T-cell (primary cell): ENCODE measurements around the gene RPS6KA2. TPM values are rescaled to one million over a fixed set of nuclear protein-coding genes. Genes with fewer than 3 reads are reported as not detected.

Experiments used
- ATAC-seq, 4 experiments: fragments of 200-7000 bp in 3 of 4; fragments of 150-1000 bp in 1 of 4; cut with Tn5 transposase; replicated peaks in 1 of 4; 1 replicate in 3 of 4; 2 replicates in 1 of 4; pipeline ENCODE4 v1.10.0; 2021; ENCODE audit warnings: moderate library complexity in 3 of 4, mild to moderate bottlenecking in 2 of 4, moderate number of reproducible peaks in 1 of 4
- CTCF ChIA-PET, 2 donors: fragments of 300-600 bp; sonication (Branson Sonifier 250); formaldehyde crosslinking; loops; one replicate each; lab custom pipeline; 2022; ENCODE audit warnings: antibody characterized with exemption in 2 of 2; lab: Charles Lee
- POLR2A ChIA-PET, 2 donors: fragments of 300-600 bp; sonication (Branson Sonifier 250); formaldehyde crosslinking; loops; one replicate each; lab custom pipeline; 2022; ENCODE audit warnings: antibody characterized with exemption in 2 of 2; lab: Charles Lee
- DNase-seq, 35 experiments: peaks; one replicate each; pipeline versions ENCODE4 v3.0.0 to v3.0.0-alpha.2; 2013 to 2023
- H3K27ac ChIP-seq: one replicate; pipeline ENCODE4 v1.5.1; 2013; ENCODE audit warnings: low read length
- H3K27me3 ChIP-seq, 2 experiments: replicated peaks in 1 of 2; 1 replicate in 1 of 2; 2 replicates in 1 of 2; pipeline versions ENCODE4 v1.6.1 to v1.7.0; 2013; ENCODE audit warnings: low read length in 1 of 2, mixed read lengths in 1 of 2; ENCODE audit not compliant: control insufficient read depth in 2 of 2, insufficient read depth in 2 of 2; ENCODE audit errors: extremely low read depth in 1 of 2
- H3K36me3 ChIP-seq, 2 donors: 1 replicate in 1 of 2; 2 replicates in 1 of 2; pipeline versions ENCODE4 v1.6.1 to v1.7.0; 2013; ENCODE audit warnings: low read length in 1 of 2; ENCODE audit not compliant: control insufficient read depth in 2 of 2, insufficient read depth in 1 of 2; ENCODE audit errors: extremely low read depth in 1 of 2
- H3K4me1 ChIP-seq, 2 experiments: 1 replicate in 1 of 2; 2 replicates in 1 of 2; pipeline versions ENCODE4 v1.6.1 to v1.7.0; 2013; ENCODE audit warnings: low read length in 2 of 2, mixed read lengths in 1 of 2; ENCODE audit not compliant: insufficient read depth in 2 of 2, control insufficient read depth in 1 of 2; ENCODE audit errors: extremely low read depth in 1 of 2
- H3K4me3 ChIP-seq, 2 donors: 1 replicate in 1 of 2; 2 replicates in 1 of 2; pipeline versions ENCODE4 v1.5.1 to v1.7.0; 2013; ENCODE audit warnings: mild to moderate bottlenecking in 2 of 2, low read length in 1 of 2, moderate library complexity in 1 of 2; ENCODE audit not compliant: control insufficient read depth in 1 of 2; ENCODE audit errors: extremely low read depth in 1 of 2
- H3K9me3 ChIP-seq: 2 replicates; pipeline ENCODE4 v1.7.0; 2013
- H3K27ac Mint-ChIP-seq, 2 donors: one replicate each; pipeline ENCODE4 v1.8.0; 2020 to 2021; ENCODE audit warnings: mild to moderate bottlenecking in 2 of 2, mixed read lengths in 2 of 2
- H3K27me3 Mint-ChIP-seq, 2 donors: one replicate each; pipeline ENCODE4 v1.8.0; 2021 to 2022; ENCODE audit warnings: mixed read lengths in 2 of 2
- H3K36me3 Mint-ChIP-seq: one replicate; pipeline ENCODE4 v1.8.0; 2021; ENCODE audit warnings: mixed read lengths
- H3K4me1 Mint-ChIP-seq, 3 donors: one replicate each; pipeline ENCODE4 v1.8.0; 2020 to 2022; ENCODE audit warnings: mixed read lengths in 3 of 3, mild to moderate bottlenecking in 1 of 3
- H3K4me3 Mint-ChIP-seq, 3 donors: one replicate each; pipeline ENCODE4 v1.8.0; 2020 to 2022; ENCODE audit warnings: mild to moderate bottlenecking in 3 of 3, mixed read lengths in 3 of 3, moderate library complexity in 3 of 3
- H3K9me3 Mint-ChIP-seq, 3 donors: one replicate each; pipeline ENCODE4 v1.8.0; 2020 to 2022; ENCODE audit warnings: mixed read lengths in 3 of 3
- WGBS: methylation state at CpG from one replicate; pipeline ENCODE4 v1.1.5; 2013; ENCODE audit warnings: missing lambda C conversion rate; ENCODE audit not compliant: insufficient coverage; 5-methylcytosine and 5-hydroxymethylcytosine counted together
- total RNA-seq, 35 experiments: library from RNA in 6 of 35; stranded (reverse) in 6 of 35; fragments of 120-200 nt in 1 of 35; gene quantifications; one replicate each; pipeline versions ENCODE4 v1.2.1 to v1.2.4 and lab custom pipeline; 2013 to 2026

The RPS6KA2 gene
- total RNA-seq, 5 donors from 2014 or later (not counting 1 experiment from before 2014, with no cell fraction given): 4.1 to 21.5 (median 12.4) TPM

DNA sequence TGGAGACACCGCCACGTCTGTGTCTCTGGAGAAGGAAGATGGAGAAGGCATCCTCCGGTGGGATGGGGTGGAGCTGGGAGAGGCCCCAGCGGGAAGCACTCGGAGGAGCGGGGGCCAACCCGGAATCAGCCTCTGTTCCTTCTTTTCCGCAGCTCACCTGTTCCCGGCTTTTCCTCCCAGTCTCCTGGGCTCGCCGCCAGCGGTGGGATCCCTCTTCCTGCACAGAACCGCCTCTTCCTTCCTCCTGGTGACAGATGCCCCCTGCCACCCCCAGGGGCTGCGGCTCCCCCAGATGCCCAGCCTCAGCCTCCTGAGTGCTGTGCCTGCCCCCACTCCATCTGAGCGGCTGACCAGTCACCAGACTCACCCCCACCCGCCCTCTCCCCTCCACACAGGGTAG is 63.9 kb downstream of the RPS6KA2 start:
- DNase-seq (no peak), ATAC-seq (no peak)
- Mint-ChIP-seq H3K9me3 (peaks cover 6 to 19% (median 10%) of the 10 kb centered on the region in 3 donors), H3K36me3 (peaks cover 20% of the 10 kb centered on the region), H3K4me3 (no peak overlapping the region), H3K27me3 (no peaks in the 10 kb centered on the region), H3K27ac (no peak overlapping the region), H3K4me1 (no peaks in the 10 kb centered on the region)
- Histone ChIP-seq H3K27ac (no peak overlapping the region), H3K4me3 (no peak overlapping the region), H3K4me1 (no peaks in the 10 kb centered on the region), H3K36me3 (no peaks in the 10 kb centered on the region), H3K27me3 (no peaks in the 10 kb centered on the region), H3K9me3 (no peaks in the 10 kb centered on the region)
- CTCF ChIA-PET: no interaction called here
- POLR2A ChIA-PET: no interaction called here
- WGBS: 70% methylated on average over 12 of the region's 16 CpGs

DNA sequence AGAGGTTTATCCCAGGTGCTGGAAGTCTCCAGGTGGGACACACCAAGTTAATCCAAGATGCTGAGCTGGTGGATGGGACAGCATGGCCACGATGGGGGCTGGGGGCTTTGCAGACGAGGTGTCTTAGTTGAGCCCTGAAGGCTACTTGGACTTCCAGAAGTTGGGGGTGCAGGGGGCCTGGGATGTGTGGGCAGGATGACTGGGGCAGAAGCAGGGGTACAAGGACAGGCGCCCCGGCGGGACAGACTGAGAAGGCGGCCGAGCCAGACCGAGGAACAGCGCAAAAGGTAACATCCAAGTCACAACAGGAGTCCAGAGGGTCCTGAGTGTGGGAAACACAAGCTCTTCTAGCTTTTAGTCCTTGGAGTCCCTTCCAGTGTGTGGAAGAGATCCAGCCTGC is 64.3 kb downstream of the RPS6KA2 start:
- Histone ChIP-seq H3K4me3 (no peak overlapping the region), H3K27me3 (no peaks in the 10 kb centered on the region), H3K27ac (no peak overlapping the region), H3K9me3 (no peaks in the 10 kb centered on the region), H3K36me3 (no peaks in the 10 kb centered on the region), H3K4me1 (no peaks in the 10 kb centered on the region)
- Mint-ChIP-seq H3K27me3 (no peaks in the 10 kb centered on the region), H3K27ac (no peak overlapping the region), H3K36me3 (peaks cover 20% of the 10 kb centered on the region), H3K4me3 (no peak overlapping the region), H3K4me1 (no peaks in the 10 kb centered on the region), H3K9me3 (peaks cover 6 to 19% (median 10%) of the 10 kb centered on the region in 3 donors)
- CTCF ChIA-PET: no interaction called here
- POLR2A ChIA-PET: no interaction called here
- 96% methylated on average over 9 of the region's 9 CpGs for WGBS
- ATAC-seq (no peak), DNase-seq (no peak)

DNA sequence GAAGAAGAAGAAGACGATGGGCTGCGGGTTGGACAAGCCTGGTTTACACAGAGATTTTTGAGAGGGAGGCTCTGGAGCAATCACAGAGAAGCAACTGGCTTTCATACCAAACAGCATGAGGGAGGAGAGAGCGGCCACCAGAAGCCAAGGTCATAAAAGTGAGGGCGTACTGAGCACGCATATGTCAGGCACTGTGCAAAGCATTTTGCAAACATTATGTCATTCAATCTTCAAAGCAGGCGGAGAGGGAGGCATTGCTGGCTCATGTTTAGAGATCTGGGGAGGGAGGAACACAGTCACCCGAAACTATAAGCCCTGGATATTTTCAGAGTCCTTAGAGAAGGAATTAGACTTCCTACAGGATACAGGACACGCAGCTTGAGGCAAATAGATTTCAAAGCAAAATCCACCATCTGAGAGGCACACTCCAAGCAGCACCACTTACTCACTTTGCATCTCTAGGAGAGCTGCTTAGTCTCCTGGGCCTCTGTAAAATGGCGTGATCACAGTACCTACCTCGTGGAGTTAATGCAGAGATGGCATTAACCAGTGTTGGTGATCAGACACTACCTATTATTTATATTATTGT is 65.2 kb downstream of the RPS6KA2 start:
- Histone ChIP-seq H3K4me3 (no peak overlapping the region), H3K9me3 (no peaks in the 10 kb centered on the region), H3K27me3 (peaks cover 0 to 4% of the 10 kb centered on the region in 2 experiments), H3K36me3 (no peaks in the 10 kb centered on the region), H3K4me1 (peaks cover 0 to 2% of the 10 kb centered on the region in 2 experiments), H3K27ac (no peak overlapping the region)
- Mint-ChIP-seq H3K4me3 (no peak overlapping the region), H3K4me1 (peaks cover 5% of the 10 kb centered on the region in 3 donors), H3K9me3 (peaks cover 6 to 19% (median 10%) of the 10 kb centered on the region in 3 donors), H3K27me3 (peaks cover 4% of the 10 kb centered on the region in 2 donors), H3K27ac (peak overlapping the region in 1 of 2 donors; percentile 1), H3K36me3 (peaks cover 20% of the 10 kb centered on the region)
- ChIA-PET CTCF (no interaction called here), POLR2A (no interaction called here)
- ATAC-seq (no peak), DNase-seq (no peak)
- 100% methylated on average over 2 of the region's 10 CpGs for WGBS

DNA sequence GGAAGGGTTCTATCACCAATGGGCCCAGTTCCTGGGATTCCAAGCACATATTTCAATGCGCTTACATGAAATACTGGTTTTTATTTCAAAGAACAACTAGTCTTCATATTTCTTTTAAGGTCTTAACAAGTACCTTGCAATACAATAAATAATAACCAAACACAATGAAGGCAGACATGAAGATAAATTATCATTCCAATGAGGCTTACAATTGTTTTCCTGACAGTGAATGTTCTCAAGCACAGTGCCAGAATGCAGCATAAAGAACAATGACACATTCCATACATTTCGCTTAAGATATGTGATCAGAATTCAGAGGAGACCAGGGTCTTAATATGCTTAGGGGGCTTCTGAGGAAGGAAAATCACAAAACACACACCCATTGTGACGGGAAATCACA is 66.8 kb downstream of the RPS6KA2 start:
- Histone ChIP-seq H3K27me3 (peaks cover 0 to 8% of the 10 kb centered on the region in 2 experiments), H3K27ac (no peak overlapping the region), H3K9me3 (no peaks in the 10 kb centered on the region), H3K36me3 (no peaks in the 10 kb centered on the region), H3K4me3 (no peak overlapping the region), H3K4me1 (peaks cover 0 to 4% of the 10 kb centered on the region in 2 experiments)
- H3K4me3 Mint-ChIP-seq: no peak overlapping the region
- no CpG with 5 or more reads among the region's 3 CpGs for WGBS
- H3K27me3 Mint-ChIP-seq: peaks cover 4 to 8% of the 10 kb centered on the region in 2 donors
- ChIA-PET POLR2A (no interaction called here), CTCF (no interaction called here)
- ATAC-seq (no peak), DNase-seq (no peak)
- H3K9me3 Mint-ChIP-seq: peaks cover 6 to 19% (median 10%) of the 10 kb centered on the region in 3 donors
- H3K4me1 Mint-ChIP-seq: peaks cover 6 to 11% (median 9%) of the 10 kb centered on the region in 3 donors
- peaks cover 20% of the 10 kb centered on the region for H3K36me3 Mint-ChIP-seq
- H3K27ac Mint-ChIP-seq: no peak overlapping the region

- H3K36me3 ChIP-seq: no peaks in the 10 kb centered on the region
- ChIA-PET CTCF (no interaction called here), POLR2A (no interaction called here)
- H3K27me3 Mint-ChIP-seq: peaks cover 4 to 8% of the 10 kb centered on the region in 2 donors
- H3K4me3 ChIP-seq: no peak overlapping the region
- H3K27ac Mint-ChIP-seq: no peak overlapping the region
- peaks cover 0 to 4% of the 10 kb centered on the region in 2 experiments for H3K4me1 ChIP-seq
- no CpG with 5 or more reads among the region's 1 CpG for WGBS
- H3K9me3 Mint-ChIP-seq: peaks cover 6 to 19% (median 10%) of the 10 kb centered on the region in 3 donors
- peaks cover 20% of the 10 kb centered on the region for H3K36me3 Mint-ChIP-seq
- peaks cover 6 to 11% (median 9%) of the 10 kb centered on the region in 3 donors for H3K4me1 Mint-ChIP-seq
- DNase-seq: no peak
- H3K4me3 Mint-ChIP-seq: no peak overlapping the region
- no peak for ATAC-seq
- H3K27me3 ChIP-seq: peaks cover 0 to 8% of the 10 kb centered on the region in 2 experiments
- no peaks in the 10 kb centered on the region for H3K9me3 ChIP-seq
- H3K27ac ChIP-seq: no peak overlapping the region
Observed at GRCh38 chr6:166559662-166560061, 67.4 kb downstream of the RPS6KA2 start.

- Mint-ChIP-seq H3K27me3 (peaks cover 4 to 8% of the 10 kb centered on the region in 2 donors), H3K36me3 (peaks cover 17% of the 10 kb centered on the region), H3K4me3 (no peak overlapping the region), H3K4me1 (peaks cover 6 to 11% (median 9%) of the 10 kb centered on the region in 3 donors), H3K9me3 (peaks cover 6 to 19% (median 10%) of the 10 kb centered on the region in 3 donors), H3K27ac (no peak overlapping the region)
- WGBS: 100% methylated on average over 1 of the region's 5 CpGs
- ATAC-seq (no peak), DNase-seq (no peak)
- H3K27me3 ChIP-seq: peaks cover 0 to 8% of the 10 kb centered on the region in 2 experiments
- no peak overlapping the region for H3K4me3 ChIP-seq
- H3K4me1 ChIP-seq: peaks cover 0 to 4% of the 10 kb centered on the region in 2 experiments
- no peaks in the 10 kb centered on the region for H3K9me3 ChIP-seq
- no peak overlapping the region for H3K27ac ChIP-seq
- ChIA-PET POLR2A (no interaction called here), CTCF (no interaction called here)
- no peaks in the 10 kb centered on the region for H3K36me3 ChIP-seq
Observed at GRCh38 chr6:166559211-166559610, 67.8 kb downstream of the RPS6KA2 start.
